Measurements from ENCODE around the gene GID8. TPM values are rescaled to one million over a fixed set of nuclear protein-coding genes. Genes with fewer than 3 reads are reported as not detected.
A peak's percentile ranks its signal among the peaks of the same experiment; 100 is the strongest.

The GID8 gene
- total and polyA plus RNA-seq, 2 of the 13 experiments (the other 11 are each of a cell fraction or from before 2014, with no cell fraction given) = 39.6 to 59.8 TPM

- TF ChIP-seq HMGXB3 (CRISPR knock-in tag; IDR thresholded peaks at IDR 0.05; ENCODE audit: borderline replicate concordance) (0 out of 2 replicates have a peak, but pooled peaks have one; percentile 29), PITX1 (CRISPR knock-in tag; IDR thresholded peaks at IDR 0.05) (no peak), ZBTB43 (CRISPR knock-in tag; conservative IDR thresholded peaks at IDR 0.05) (no peak), ZNF678 (CRISPR knock-in tag; IDR thresholded peaks at IDR 0.05) (no peak; the same call in 1 of the 2 replicates), ZNF512B (CRISPR knock-in tag; IDR thresholded peaks at IDR 0.05; ENCODE audit: borderline replicate concordance) (no peak), ZC3H13 (CRISPR knock-in tag; IDR thresholded peaks at IDR 0.05) (peak; percentile 29; the same call in 1 of the 2 replicates), FOXO1 (CRISPR knock-in tag; IDR thresholded peaks at IDR 0.05) (no peak; the same call in 1 of the 2 replicates), BRCA1 (CRISPR knock-in tag; IDR thresholded peaks at IDR 0.05) (no peak), ZNF24 (IDR thresholded peaks at IDR 0.05) (no peak), RNF2 (conservative IDR thresholded peaks at IDR 0.05; ENCODE audit: low read depth) (no peak), ZNF841 (CRISPR knock-in tag; IDR thresholded peaks at IDR 0.05; ENCODE audit: borderline replicate concordance) (no peak), ZNF567 (CRISPR knock-in tag; IDR thresholded peaks at IDR 0.05; ENCODE audit: borderline replicate concordance) (peak; percentile 87; the same call in 1 of the 2 replicates), ZBTB46 (CRISPR knock-in tag; IDR thresholded peaks at IDR 0.05; ENCODE audit: borderline replicate concordance) (no peak)
- TF ChIP-seq, protein P1, sequence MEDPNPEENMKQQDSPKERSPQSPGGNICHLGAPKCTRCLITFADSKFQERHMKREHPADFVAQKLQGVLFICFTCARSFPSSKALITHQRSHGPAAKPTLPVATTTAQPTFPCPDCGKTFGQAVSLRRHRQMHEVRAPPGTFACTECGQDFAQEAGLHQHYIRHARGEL (CRISPR knock-in tag; IDR thresholded peaks at IDR 0.05) = peak; percentile 86
These were observed 32.6 kb downstream of the GID8 start (continued) for GRCh38 chr20:62970307-62971210.
